Islet precursor cell (in vitro differentiated cells): ENCODE measurements around the gene KAZN.
"Not testable (repeated sequence)": the region's sequence is repeated elsewhere in the genome, so short reads cannot be mapped to it uniquely, and the experiment has no call there.

Source experiments
- DNase-seq: peaks from one replicate; pipeline ENCODE4 v3.0.0-alpha.2; 2018

The KAZN gene

DNA sequence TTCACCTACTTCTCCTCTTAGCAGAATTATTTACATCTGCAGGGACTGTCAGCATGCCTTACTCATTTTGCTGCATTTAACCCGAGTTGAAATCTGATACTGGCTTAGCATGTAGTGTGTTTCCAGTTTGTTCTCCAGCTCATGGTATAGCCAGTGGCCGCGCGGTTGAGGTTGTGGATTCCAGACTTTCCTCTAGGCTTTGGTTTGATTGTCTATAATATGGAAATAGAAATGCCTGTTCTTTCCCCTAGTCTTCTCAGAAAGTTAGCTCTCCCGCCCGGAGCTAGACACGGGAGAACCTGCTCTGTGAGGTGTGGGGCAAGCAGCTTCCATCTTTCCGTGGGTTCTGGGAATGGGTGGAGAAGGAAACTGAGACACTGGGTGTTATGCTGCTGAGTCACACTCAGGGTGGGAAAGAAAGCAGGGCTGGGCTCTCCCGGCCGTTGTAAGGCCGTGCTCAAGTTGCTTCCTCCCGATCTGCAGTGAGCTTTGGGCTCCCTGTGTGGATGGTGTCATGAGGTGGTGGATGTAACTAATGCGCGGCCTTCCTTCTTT, 348.3 kb downstream of the KAZN start:
- no peak for DNase-seq

DNA sequence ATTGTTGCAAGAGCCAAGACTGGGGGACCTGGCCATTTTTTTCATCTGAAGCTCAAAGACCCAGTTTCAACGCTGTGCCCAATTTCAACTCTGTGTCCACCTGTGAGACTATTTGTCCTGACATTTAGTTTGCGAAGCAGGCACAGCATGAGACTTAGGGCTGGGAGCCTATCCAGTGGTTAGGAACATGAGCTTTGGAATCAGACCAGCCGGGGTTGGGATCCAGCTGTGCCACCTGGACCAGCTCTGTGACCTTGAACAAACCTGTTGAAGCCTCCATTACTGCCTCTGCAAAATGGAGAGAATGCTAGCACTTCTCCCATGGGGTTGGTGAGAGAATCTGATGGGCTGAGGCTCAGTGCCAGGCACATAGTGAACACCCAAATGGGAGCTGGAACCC, 348.9 kb downstream of the KAZN start:
- no peak for DNase-seq

DNA sequence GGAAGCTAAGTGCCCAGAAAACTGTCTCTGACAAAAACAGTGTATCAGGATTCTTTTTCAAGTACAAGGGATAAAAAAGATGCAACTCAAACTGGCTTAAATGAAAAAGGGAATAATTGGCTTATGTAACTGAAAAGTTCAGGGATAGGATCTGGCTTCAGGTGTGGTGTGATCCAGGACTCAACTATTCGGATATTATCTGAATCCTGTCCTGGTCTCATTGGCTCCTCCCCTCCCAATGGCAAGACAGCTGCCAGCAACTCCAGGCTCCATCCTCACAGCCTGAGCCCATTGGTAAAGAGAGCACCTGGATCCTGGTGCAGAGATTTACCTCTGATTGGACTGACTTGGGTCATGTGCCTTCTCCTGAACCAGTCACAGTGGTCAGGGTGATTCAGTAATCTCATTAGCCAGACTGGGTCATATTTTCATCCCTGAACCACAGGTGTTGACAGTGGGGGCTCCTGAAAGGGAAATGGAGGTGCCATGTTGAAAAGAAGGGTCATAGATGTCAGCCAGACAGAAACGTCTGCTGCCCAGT, 349.7 kb downstream of the KAZN start:
- DNase-seq: no peak

DNA sequence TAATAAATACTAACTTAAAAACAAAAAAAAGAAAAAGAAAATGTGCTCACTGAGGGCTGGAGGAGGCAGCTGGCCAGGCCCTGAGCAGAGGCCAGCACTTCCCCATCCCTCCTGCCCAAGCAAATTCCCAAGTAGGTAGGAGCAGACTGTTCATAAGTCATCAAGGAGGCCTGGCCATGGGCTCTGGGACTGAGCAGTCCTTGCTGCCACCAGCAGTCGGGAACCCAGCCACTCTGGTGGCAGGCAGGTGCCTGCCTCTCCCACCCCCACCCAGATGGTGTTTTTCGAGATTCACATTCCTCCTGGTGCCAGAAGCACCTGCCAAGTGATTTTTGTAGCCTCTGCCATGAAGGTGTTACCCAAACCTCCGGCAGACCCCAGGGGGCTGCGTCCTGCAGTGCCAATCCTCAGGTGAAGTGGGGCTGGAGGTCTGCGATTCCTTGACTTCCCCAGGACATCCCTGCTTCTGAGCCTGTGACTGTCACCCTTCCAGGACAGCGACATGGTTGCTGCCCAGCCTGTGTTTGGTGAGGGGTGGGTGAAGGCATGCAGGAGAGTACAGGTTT, 350.9 kb downstream of the KAZN start:
- DNase-seq: no peak

DNA sequence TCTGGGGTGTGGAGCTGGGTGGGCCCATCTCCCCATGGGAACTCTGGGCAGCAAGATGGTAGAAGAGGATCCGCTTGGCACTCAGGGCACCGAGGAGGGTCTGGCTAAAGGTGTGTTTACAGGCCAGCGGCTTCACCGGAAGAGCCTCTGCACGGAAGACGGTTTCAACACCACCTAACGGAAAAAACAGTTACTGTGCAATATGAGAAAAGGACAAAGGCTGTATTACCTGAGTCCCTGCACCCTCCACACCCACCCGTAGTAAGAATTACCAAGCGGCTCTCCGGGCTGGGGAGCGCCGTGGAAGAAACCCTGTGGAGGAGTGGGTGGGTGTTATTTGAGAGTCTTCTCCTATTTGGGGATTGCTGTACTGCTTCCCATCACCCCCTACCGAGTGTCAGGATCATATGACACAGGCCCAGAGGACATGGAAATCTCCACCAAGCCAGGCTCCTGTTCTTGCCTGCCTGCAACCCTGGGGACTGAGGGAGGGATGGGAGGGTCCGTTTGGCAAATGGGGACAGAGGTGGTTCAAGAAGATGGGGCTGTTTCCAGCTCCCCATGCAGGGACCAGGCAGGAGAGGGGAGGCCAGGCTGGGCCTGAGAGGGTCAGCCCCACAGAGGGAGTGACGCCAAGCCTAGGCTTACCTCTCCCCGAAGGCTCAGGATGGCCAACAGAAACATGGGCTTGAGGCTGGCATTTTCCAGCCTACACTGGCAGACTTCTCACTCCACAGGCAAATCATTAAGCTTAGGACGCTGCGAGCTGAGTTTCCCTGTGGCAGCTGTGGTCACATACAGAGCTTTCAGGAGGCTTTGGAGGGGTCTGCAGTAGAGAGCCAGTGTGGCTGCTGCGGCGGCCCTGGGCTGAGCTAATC, 351.6 kb downstream of the KAZN start:
- DNase-seq: no peak

DNA sequence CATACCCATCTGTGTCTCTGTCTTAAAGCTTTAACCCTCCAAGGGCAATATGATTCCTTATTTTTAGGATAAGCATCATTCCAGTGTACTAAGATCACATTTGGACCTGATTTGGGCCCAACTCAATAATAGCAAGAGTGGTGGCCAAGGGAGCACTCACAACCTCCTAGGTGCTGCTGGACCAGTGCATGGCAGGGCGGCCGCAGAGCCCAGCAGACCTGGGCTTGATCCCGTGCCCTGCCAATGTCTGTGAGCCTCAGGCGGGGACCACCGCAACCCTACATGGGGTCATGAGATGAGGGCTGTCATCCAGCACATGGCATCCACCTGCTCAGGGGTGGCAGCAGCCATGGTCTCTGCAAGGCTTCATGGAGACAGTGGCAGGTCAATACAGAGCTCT, 353.3 kb downstream of the KAZN start:
- DNase-seq: no peak

DNA sequence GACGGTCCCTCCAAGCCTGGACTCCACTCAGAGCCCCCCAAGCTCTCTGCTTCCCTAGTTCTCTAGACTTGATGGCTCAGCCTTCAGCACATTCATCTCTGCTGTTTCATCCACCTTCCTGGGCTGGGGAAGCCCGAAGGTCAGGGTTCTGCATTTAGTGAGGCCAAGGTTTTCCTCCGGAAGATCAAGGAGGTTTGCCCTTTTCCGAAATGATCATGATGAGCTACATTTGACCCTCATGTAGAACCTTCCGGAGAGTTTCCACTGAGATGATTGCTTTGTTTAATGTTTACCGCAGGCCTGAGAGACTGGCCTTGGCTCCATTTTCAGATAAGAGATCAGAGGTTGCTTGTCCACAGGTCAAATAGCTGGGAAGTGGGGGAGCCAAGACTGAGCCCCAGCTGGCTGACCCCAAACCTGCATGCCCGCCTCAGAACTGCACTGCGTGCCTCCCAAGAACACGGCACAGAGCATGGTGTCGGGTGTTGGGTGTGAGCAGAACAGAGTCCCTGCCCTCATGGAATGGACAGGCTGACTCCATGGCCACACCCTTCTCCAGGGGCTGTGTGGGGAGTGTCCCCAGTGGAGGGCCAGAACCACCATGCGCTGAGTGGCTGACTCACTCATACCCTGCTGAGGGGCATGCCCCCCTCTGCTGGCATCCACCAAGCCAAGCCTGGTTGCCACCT, 354.3 kb downstream of the KAZN start:
- DNase-seq: no peak

DNA sequence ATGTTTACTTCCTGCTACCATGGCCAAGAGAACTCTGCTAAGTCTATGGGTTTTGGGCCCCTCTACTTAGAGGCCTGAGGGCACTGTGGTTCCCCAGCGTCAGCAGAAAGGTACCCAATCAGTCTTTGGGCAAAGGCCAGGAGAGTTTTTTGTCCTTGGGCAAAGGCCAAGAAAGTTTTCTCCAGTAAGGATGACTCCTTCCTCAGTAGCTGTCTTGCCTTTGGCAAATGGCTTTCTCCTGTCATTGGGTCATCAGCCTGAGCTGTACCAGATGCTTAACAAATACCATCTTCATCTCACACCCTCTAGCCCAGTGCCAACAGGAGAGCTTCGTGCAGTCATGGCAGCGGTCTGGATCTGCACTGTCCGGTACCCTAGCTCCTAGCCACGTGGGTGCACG, 355.7 kb downstream of the KAZN start:
- DNase-seq: no peak

DNA sequence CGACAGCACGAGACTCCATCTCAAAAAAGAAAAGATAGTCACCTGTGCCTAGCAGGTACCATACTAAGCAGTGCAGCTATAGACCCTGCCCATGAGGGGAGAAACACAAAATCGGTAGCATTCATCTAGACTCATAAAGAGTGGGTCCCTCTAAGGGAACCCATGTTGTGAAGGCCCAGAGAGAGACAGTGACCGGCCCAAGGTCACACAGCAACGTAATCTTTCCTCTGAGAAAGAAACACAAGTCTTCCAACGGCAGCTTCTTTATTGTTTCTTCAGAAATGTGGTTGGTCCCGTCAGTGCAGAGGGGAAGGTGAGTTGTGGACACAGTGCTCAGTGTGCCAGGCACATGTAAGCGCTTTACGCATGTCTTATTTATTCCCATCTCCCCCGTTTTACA, 356.4 kb downstream of the KAZN start:
- no peak for DNase-seq

DNA sequence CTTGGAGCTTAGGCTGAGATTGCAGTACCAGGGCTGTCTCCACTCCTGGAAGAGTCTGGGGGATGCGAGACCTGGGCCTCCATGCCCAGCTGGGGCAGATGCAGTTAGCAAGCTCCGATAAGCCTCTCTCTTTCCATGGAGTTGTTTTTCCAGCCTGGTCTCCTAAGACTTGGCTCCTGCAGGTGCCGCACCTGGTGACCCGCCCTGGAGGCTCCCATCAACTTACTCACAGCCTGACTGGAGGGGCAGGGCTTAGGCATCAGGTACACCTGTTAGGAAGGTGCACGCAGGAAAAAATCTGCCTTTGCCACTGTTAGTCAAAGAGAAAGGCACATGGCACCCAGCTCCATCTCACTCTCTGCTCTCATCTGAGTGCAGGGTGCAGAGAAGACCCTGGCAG, 356.9 kb downstream of the KAZN start:
- no peak for DNase-seq

DNA sequence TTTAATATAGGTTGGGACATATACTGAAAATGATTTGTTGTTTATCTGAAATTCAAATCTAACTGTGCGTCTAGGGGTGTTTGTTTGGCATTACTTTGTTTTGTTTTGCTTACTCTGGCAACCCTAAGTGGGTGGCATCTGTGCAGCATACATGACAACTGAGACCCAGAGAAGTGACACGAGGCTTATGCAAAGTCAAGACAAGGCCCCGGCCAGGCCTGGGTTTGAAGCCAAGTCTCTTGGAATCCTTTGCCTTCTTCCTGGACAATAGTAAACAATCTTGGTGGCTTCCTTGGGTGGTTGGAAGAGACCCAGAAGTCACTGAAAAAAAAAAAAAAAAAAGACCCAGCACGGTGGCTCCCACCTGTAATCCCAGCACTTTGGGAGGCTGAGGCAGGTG, 357.5 kb downstream of the KAZN start:
- DNase-seq: no peak

DNA sequence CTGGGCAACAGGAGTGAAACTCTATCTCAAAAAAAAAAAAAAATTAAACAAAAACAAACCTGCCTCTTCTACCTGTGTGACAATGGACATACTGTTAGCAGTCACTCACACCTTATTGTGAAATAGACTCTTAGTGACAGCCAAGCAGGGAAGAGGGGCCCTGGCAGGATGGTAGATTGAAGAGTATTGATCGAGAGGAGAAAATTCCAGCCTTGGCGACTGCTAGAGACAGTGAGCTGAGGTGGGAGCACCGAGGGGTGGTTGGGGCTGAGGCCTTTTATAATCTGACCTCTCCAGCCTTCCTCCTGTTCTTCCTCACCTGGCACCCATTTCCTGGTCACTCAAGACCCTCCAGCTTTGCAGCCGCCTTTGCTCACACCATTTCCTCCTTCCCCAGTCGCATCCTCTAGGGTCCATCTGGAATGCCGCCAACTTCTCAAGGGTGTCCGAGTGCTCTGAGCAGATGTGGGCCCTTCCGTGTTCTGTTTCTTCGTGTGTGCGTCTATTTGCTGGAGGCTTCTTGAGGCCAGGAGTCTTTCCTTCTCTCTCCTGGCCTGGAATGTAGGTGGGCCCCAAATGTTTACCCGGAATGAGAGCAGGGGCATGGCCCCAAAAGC, 358.2 kb downstream of the KAZN start:
- DNase-seq: no peak

DNA sequence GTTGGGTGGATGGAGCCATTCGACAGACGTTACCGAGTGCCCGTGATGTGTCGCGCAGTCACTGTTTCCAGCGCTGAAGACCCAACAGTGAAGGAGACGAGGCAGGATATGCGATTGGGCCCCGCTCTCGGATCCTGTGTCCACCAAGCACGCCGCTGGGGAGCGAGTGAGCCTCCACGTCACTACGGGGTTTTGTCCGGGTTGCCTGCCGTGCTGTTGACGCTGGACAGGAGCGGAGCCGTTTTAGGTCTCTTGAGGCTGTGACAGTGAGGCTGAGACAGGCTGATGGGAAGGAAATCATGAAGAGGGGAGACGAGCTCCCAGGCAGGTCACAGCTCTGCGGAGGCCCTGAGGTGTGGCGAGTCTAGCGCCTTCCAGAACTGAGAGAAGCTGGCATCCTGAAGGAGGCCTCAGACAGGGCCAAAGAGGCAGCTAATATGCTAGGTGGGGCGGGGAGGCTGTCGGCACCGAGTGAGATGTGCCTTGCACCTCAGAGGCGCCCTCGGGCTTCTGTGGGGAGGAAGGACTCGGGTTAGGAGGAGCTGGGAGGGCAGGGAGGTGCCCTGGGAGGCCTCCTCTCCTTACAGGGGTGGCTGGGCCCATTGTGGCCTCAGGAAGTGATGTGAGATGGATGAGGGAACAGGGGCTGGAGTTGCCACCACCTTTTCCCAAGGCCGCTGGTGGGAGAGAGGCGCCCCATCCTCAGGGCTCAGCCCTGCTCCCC, 359.1 kb downstream of the KAZN start:
- no peak for DNase-seq

DNA sequence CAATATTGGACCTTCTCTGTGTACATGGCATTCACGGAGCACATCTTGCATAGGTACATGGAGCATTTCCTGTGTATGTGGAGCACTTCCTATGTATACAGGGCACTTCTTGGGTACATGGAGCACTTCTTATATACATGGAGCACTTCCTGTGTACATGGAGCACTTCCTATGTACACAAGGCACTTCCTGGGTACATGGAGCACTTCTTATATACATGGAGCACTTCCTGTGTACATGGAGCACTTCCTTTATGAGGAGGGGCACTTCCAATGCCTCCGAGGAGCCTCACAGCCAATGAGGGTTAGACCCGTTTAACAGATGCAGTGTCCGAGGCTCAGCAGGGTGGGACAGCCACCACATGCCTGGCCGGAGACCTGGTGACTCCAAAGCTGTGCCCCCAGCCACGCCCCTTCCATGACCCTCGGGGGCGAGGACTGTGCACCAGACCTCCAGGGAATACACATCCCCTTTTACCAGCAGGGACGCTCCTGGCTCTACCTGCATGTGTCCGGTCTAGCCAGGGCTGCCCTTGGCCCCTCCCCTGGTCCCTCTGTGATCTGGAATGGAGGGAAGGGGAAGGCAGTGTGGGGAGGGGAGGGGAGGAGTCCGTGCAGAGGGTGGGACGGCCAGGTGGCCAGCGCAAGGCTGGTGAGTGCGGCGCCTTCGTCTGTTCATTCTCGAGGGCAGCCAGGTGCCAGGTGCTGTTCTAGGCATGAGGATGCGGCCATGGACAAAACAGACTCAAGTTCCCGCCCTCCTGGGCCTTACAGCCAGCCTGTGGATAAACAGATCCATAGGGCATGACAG, 360.0 kb downstream of the KAZN start:
- no peak for DNase-seq

DNA sequence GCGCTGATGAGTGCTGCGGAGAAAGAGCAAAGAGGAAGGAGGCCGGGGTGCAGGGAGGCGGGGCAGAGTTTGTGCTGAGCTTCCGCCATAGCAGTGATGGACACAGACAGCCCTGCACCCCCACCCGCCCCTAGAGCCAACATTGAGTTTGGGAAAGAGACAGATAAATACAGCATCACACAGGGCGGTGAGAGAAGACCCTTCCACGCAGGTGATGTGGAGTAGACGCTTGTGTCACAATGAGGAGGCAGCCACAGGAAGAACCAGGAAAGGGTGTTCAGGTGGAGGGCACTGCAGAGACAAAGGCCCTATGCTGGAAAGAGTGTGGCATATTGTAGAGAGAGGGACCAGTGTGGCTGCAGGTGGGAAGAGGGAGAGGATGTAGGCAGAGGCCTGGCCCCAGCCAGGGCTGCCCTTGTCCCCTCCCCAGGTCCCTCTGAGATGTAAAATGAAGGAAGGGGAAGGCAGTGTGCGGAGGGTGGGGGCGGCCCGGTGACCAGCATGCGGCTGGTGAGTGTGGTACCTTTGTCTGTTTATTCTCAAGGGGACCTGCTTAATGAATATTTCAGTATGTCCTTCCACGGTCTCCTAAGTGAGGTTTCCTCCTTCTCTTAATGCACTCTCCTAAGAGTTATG, 360.7 kb downstream of the KAZN start:
- no peak for DNase-seq

DNA sequence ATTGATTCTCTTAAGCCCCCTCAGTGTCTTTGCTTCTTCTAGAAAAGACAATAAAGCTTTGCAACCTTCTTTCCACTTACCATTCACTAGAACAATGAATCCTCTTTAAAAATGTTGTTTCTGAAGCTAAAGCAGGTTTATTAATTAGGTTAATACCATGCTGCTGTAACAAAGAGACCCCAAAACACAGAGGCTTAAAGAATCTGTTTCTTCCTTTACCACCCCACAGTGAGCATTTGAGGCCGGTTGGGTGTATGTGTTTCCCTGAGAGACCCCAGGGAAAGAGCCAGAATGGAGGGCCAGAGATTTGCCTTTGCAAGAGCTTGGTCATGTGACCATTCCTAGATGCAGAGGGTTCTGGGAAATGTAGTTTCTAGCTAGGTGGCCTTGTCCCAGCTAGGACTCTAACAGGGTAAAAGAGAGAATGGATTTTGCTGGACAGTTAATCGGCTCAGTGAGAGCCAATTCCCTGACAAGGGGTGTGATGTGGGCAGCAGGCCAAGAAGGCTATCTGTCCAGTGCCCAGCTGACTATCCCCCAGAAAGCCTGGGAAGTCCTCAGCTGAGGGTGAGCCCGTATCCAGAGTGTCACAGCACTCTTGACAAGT, 363.3 kb downstream of the KAZN start:
- DNase-seq: no peak

DNA sequence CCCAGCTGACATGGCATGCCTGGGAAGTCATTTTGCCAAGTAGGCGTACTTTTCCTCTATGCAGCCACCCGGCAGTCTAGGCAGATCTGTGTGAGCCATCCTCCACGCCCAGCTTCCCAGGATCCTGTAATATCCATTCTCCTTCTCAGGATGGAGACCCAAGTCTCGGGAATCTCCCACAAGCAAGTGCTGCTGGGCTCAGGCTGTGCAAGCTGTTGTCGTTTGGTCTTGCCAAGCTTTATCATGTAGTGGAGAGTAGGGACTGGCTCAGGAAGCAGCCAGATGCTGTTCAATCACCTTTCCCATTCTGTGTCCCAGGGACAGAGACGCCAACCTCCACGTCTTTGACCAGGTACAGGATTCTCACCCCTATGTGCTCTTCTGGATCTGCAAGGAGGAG, 363.9 kb downstream of the KAZN start:
- no peak for DNase-seq

DNA sequence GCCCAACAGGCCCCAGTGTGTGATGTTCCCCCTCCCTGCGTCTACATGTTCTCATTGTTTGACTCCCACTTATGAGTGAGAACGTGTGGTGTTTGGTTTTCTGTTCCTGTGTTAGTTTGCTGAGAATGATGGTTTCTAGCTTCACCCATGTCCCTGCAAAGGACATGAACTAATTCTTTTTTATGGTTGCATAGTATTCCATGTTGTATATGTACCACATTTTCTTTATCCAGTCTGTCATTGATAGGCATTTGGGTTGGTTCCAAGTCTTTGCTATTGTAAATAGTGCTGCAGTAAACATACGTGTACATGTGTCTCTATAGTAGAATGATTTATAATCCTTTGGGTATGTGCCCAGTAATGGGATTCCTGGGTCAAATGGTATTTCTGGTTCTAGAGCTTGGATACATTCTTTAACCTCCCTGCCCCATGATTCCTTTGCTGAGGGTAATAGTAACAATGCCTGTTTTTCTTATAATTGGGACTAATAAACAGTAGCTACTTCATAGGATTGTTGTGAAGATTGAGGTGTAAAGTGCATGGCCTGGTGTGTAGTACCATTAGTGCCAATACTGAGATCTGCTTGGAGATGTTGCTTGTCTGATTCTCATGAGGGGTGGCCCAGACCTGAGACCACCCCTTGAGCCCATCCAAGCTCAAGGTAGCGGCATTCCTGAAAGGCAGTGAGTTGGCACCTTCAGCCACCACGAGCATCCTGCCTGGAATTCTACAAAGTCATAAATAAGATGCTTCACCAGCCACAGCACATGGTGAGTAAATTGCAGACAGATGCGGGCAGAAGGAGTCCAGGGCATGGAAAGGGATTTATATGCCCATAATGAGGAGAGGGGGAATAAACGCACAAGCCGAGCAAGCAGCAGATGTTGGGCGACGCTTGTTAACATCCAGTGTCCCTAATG, 365.6 kb downstream of the KAZN start:
- not testable (repeated sequence) for DNase-seq

DNA sequence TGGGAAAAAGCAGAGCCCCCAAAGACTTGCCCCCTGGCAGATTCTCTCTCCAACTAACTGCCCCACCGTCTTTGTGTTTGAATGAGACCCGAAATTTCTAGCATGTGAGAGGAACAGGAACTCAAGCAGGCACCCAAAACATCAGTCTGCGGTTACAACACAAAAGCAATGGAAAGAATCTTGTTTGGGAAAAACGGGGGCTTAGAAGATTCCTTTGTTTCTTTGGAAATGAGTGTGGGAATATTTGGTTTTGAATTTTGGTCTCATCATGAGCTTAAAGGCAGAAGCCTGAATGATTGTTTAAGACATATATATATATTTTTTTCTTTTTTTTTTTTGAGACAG, 366.2 kb downstream of the KAZN start:
- DNase-seq: no peak
